Neuronal stem cell (in vitro differentiated cells): ENCODE data around the gene FILIP1L.

Experiments used
- DNase-seq: peaks from one replicate; pipeline ENCODE4 v3.0.0-alpha.2; 2013; ENCODE audit warnings: low spot score
- H2AFZ ChIP-seq: one replicate; pipeline ENCODE4 v1.6.1; 2013; ENCODE audit warnings: mild to moderate bottlenecking, low read length, inconsistent platforms
- H2AK5ac ChIP-seq: 2 replicates; pipeline ENCODE4 v1.6.1; 2013; ENCODE audit warnings: low read depth, mild to moderate bottlenecking, inconsistent platforms, low read length, moderate library complexity, mixed read lengths
- H2BK120ac ChIP-seq: 2 replicates; pipeline ENCODE4 v1.6.1; 2013; ENCODE audit warnings: low read depth, mild to moderate bottlenecking, inconsistent platforms, low read length, moderate library complexity, mixed read lengths
- H2BK12ac ChIP-seq: one replicate; pipeline ENCODE4 v1.6.1; 2013; ENCODE audit warnings: low read length, inconsistent platforms
- H2BK15ac ChIP-seq: 2 replicates; pipeline ENCODE4 v1.6.1; 2013; ENCODE audit warnings: mild to moderate bottlenecking, low read length, inconsistent platforms, mixed read lengths
- H2BK5ac ChIP-seq: one replicate; pipeline ENCODE4 v1.6.1; 2013; ENCODE audit warnings: inconsistent platforms, mild to moderate bottlenecking, low read length, moderate library complexity
- H3K14ac ChIP-seq: one replicate; pipeline ENCODE4 v1.6.1; 2013; ENCODE audit warnings: low read length, inconsistent platforms
- H3K18ac ChIP-seq: 2 replicates; pipeline ENCODE4 v1.6.1; 2013; ENCODE audit warnings: low read length, inconsistent platforms
- H3K23ac ChIP-seq: 2 replicates; pipeline ENCODE4 v1.6.1; 2013; ENCODE audit warnings: low read depth, mild to moderate bottlenecking, mixed read lengths, low read length, inconsistent platforms; ENCODE audit not compliant: poor library complexity
- H3K27ac ChIP-seq: replicated peaks from 3 replicates; pipeline ENCODE4 v1.5.1; 2013; ENCODE audit warnings: low read length, inconsistent platforms
- H3K27me3 ChIP-seq, 3 experiments: 2 replicates each; pipeline ENCODE4 v1.6.1; 2013; ENCODE audit warnings: low read length in 3 of 3, mild to moderate bottlenecking in 2 of 3, inconsistent platforms in 1 of 3, low read depth in 1 of 3, mixed read lengths in 1 of 3, moderate library complexity in 1 of 3; ENCODE audit not compliant: control insufficient read depth in 3 of 3, insufficient read depth in 3 of 3
- H3K36me3 ChIP-seq, 2 donors: replicated peaks in 1 of 2; 2 replicates each; pipeline ENCODE4 v1.6.1; 2013; ENCODE audit warnings: low read length in 2 of 2; ENCODE audit not compliant: control insufficient read depth in 2 of 2, insufficient read depth in 2 of 2
- H3K4ac ChIP-seq: 2 replicates; pipeline ENCODE4 v1.6.1; 2013; ENCODE audit warnings: inconsistent platforms, mild to moderate bottlenecking, low read length, moderate library complexity
- H3K4me1 ChIP-seq, 2 donors: 1 replicate in 1 of 2; 2 replicates in 1 of 2; pipeline ENCODE4 v1.6.1; 2013; ENCODE audit warnings: low read length in 2 of 2, low read depth in 1 of 2; ENCODE audit not compliant: control insufficient read depth in 2 of 2, insufficient read depth in 1 of 2
- H3K4me2 ChIP-seq: one replicate; pipeline ENCODE4 v1.6.1; 2013; ENCODE audit warnings: mild to moderate bottlenecking, low read length, inconsistent platforms; ENCODE audit not compliant: insufficient read depth, poor library complexity, severe bottlenecking
- H3K4me3 ChIP-seq, 2 donors: 2 replicates each; pipeline ENCODE4 v1.5.1; 2013; ENCODE audit warnings: low read length in 2 of 2, mild to moderate bottlenecking in 2 of 2, inconsistent platforms in 1 of 2, moderate library complexity in 1 of 2
- H3K79me1 ChIP-seq: one replicate; pipeline ENCODE4 v1.6.1; 2013; ENCODE audit warnings: low read depth, mild to moderate bottlenecking, inconsistent platforms, low read length, moderate library complexity
- H3K9ac ChIP-seq: one replicate; pipeline ENCODE4 v1.6.1; 2013; ENCODE audit warnings: mild to moderate bottlenecking, low read depth, low read length, inconsistent platforms; ENCODE audit not compliant: poor library complexity
- H3K9me3 ChIP-seq, 2 donors: replicated peaks in 1 of 2; 2 replicates each; pipeline versions ENCODE3 to v1.6.1; 2013; ENCODE audit warnings: low read length in 2 of 2, mild to moderate bottlenecking in 2 of 2, inconsistent platforms in 1 of 2, low read depth in 1 of 2, mixed read lengths in 1 of 2, moderate library complexity in 1 of 2; ENCODE audit not compliant: control insufficient read depth in 2 of 2, insufficient read depth in 1 of 2
- H4K8ac ChIP-seq: one replicate; pipeline ENCODE4 v1.6.1; 2013; ENCODE audit warnings: low read depth, mild to moderate bottlenecking, inconsistent platforms, low read length, moderate library complexity
- H4K91ac ChIP-seq: one replicate; pipeline ENCODE4 v1.6.1; 2013; ENCODE audit warnings: low read length, low read depth, mild to moderate bottlenecking, inconsistent platforms; ENCODE audit not compliant: poor library complexity
- WGBS, 2 donors: extraction: QIAGEN DNeasy Blood & Tissue Kit; methylation state at CpG; one replicate each; pipeline ENCODE4 v1.1.7; 2013; ENCODE audit warnings: missing lambda C conversion rate in 2 of 2, mixed read lengths in 1 of 2; ENCODE audit not compliant: insufficient read length in 2 of 2, insufficient replicate concordance in 1 of 2; ENCODE audit errors: extremely low coverage in 2 of 2; 5-methylcytosine and 5-hydroxymethylcytosine counted together

Gene FILIP1L

GRCh38 chr3:99808163-99808794 is 306.0 kb downstream of the FILIP1L start:
- Histone ChIP-seq H3K36me3 (no peaks in the 10 kb centered on the region), H3K4me2 (no peak overlapping the region), H2BK12ac (no peak overlapping the region), H3K4me1 (no peaks in the 10 kb centered on the region), H2BK120ac (no peak overlapping the region), H3K4ac (no peak overlapping the region), H2BK15ac (no peak overlapping the region), H3K23ac (no peak overlapping the region), H2AFZ (peak overlapping the region; percentile 63), H4K8ac (no peak overlapping the region), H3K79me1 (no peaks in the 10 kb centered on the region), H2AK5ac (no peak overlapping the region), H3K27ac (no peak overlapping the region), H3K14ac (no peak overlapping the region), H4K91ac (no peak overlapping the region), H3K18ac (no peak overlapping the region), H3K9me3 (peaks cover 11 to 16% of the 10 kb centered on the region in 2 donors), H3K4me3 (no peak overlapping the region), H3K9ac (no peak overlapping the region), H2BK5ac (no peak overlapping the region), H3K27me3 (no peaks in the 10 kb centered on the region)
- WGBS, 2 donors: no CpG with 5 or more reads among the region's 4 CpGs
- DNase-seq: peak; percentile 60

GRCh38 chr3:99805160-99805559 is 309.1 kb downstream of the FILIP1L start:
- Histone ChIP-seq H4K8ac (no peak overlapping the region), H4K91ac (no peak overlapping the region), H3K79me1 (no peaks in the 10 kb centered on the region), H3K4me3 (no peak overlapping the region), H2AK5ac (no peak overlapping the region), H3K14ac (no peak overlapping the region), H2BK120ac (no peak overlapping the region), H2BK15ac (no peak overlapping the region), H3K4ac (no peak overlapping the region), H3K18ac (no peak overlapping the region), H3K4me2 (no peak overlapping the region), H3K23ac (no peak overlapping the region), H3K27me3 (no peaks in the 10 kb centered on the region), H2BK12ac (no peak overlapping the region), H3K9ac (no peak overlapping the region), H3K27ac (no peak overlapping the region), H2BK5ac (no peak overlapping the region), H2AFZ (no peak overlapping the region), H3K9me3 (peaks cover 11 to 16% of the 10 kb centered on the region in 2 donors), H3K36me3 (no peaks in the 10 kb centered on the region), H3K4me1 (no peaks in the 10 kb centered on the region)
- DNase-seq: no peak
- WGBS, 2 donors: no CpG with 5 or more reads among the region's 2 CpGs

- H2BK12ac ChIP-seq: no peak overlapping the region
- no peak overlapping the region for H2BK5ac ChIP-seq
- H2BK15ac ChIP-seq: no peak overlapping the region
- H3K18ac ChIP-seq: no peak overlapping the region
- H2AFZ ChIP-seq: no peak overlapping the region
- DNase-seq: no peak
- no peaks in the 10 kb centered on the region for H3K4me1 ChIP-seq
- no peak overlapping the region for H3K27ac ChIP-seq
- no peak overlapping the region for H3K9ac ChIP-seq
- no CpG with 5 or more reads among the region's 1 CpG for WGBS, 2 donors
- no peak overlapping the region for H4K91ac ChIP-seq
- peaks cover 11 to 16% of the 10 kb centered on the region in 2 donors for H3K9me3 ChIP-seq
- H2AK5ac ChIP-seq: no peak overlapping the region
- H3K4ac ChIP-seq: no peak overlapping the region
- no peak overlapping the region for H3K4me2 ChIP-seq
- no peak overlapping the region for H3K23ac ChIP-seq
- no peaks in the 10 kb centered on the region for H3K79me1 ChIP-seq
- no peak overlapping the region for H2BK120ac ChIP-seq
- H4K8ac ChIP-seq: no peak overlapping the region
- no peaks in the 10 kb centered on the region for H3K36me3 ChIP-seq
- no peak overlapping the region for H3K14ac ChIP-seq
- no peak overlapping the region for H3K4me3 ChIP-seq
- no peaks in the 10 kb centered on the region for H3K27me3 ChIP-seq
These were observed 311.0 kb downstream of the FILIP1L start for GRCh38 chr3:99803297-99803696.

- Histone ChIP-seq H3K36me3 (no peaks in the 10 kb centered on the region), H3K27me3 (no peaks in the 10 kb centered on the region), H3K4me3 (no peak overlapping the region), H3K4me2 (no peak overlapping the region), H2AFZ (no peak overlapping the region), H4K91ac (no peak overlapping the region), H2BK120ac (no peak overlapping the region), H2BK15ac (no peak overlapping the region), H3K14ac (no peak overlapping the region), H3K9ac (no peak overlapping the region), H3K18ac (no peak overlapping the region), H3K27ac (no peak overlapping the region), H3K4me1 (no peaks in the 10 kb centered on the region), H4K8ac (no peak overlapping the region), H3K4ac (no peak overlapping the region), H3K9me3 (peaks cover 0 to 4% of the 10 kb centered on the region in 2 donors), H3K23ac (no peak overlapping the region), H2AK5ac (no peak overlapping the region), H3K79me1 (no peaks in the 10 kb centered on the region), H2BK12ac (no peak overlapping the region), H2BK5ac (no peak overlapping the region)
- no CpG with 5 or more reads among the region's 4 CpGs for WGBS, 2 donors
- no peak for DNase-seq
These were observed 314.9 kb downstream of the FILIP1L start for GRCh38 chr3:99799422-99799821.
